Activated naive CD8-positive, alpha-beta T cell treated with anti-CD3 and anti-CD28 coated beads, Interleukin-2, amount 10 ng/mL, durations not matched to agents 7 days and 5 days (primary cell): ENCODE data around the gene TK2. TPM values are rescaled to one million over a fixed set of nuclear protein-coding genes. Genes with fewer than 3 reads are reported as not detected.

Experiments
- ATAC-seq: fragments of 150-1000 bp; cut with Tn5 transposase; one replicate; pipeline ENCODE4 v1.10.0; 2021; ENCODE audit warnings: low read depth, moderate library complexity
- POLR2A ChIA-PET: fragments of 350-600 bp; sonication (Branson Sonifier 250); formaldehyde crosslinking; loops from one replicate; lab custom pipeline; 2021; ENCODE audit warnings: antibody characterized with exemption; lab: Charles Lee
- DNase-seq: peaks from one replicate; pipeline ENCODE4 v3.0.0; 2021
- H3K27ac Mint-ChIP-seq: one replicate; pipeline ENCODE4 v1.8.0; 2022; ENCODE audit warnings: mild to moderate bottlenecking, mixed read lengths
- H3K27me3 Mint-ChIP-seq: one replicate; pipeline ENCODE4 v1.8.0; 2022; ENCODE audit warnings: mild to moderate bottlenecking, moderate library complexity, mixed read lengths
- H3K36me3 Mint-ChIP-seq: one replicate; pipeline ENCODE4 v1.8.0; 2021; ENCODE audit warnings: mild to moderate bottlenecking, mixed read lengths
- H3K4me1 Mint-ChIP-seq: one replicate; pipeline ENCODE4 v1.8.0; 2021; ENCODE audit warnings: mixed read lengths
- H3K4me3 Mint-ChIP-seq: one replicate; pipeline ENCODE4 v1.8.0; 2022; ENCODE audit warnings: mild to moderate bottlenecking, moderate library complexity, mixed read lengths
- H3K9me3 Mint-ChIP-seq: one replicate; pipeline ENCODE4 v1.8.0; 2021; ENCODE audit warnings: mixed read lengths
- total RNA-seq, 2 experiments: library from RNA; stranded (reverse); gene quantifications; one replicate each; pipeline ENCODE4 v1.2.3, GENCODE V29; 2021

TK2 gene
- total RNA-seq, 2 experiments from 2014 or later: 7.0 to 8.6 TPM

- H3K27me3 Mint-ChIP-seq: peaks cover under 1% of the 10 kb centered on the region
- no peaks in the 10 kb centered on the region for H3K36me3 Mint-ChIP-seq
- H3K9me3 Mint-ChIP-seq: no peaks in the 10 kb centered on the region
- H3K4me3 Mint-ChIP-seq: no peak overlapping the region
- POLR2A ChIA-PET: no interaction called here
- H3K27ac Mint-ChIP-seq: peak overlapping the region; percentile 40
- no peak for DNase-seq
- no peak for ATAC-seq
- H3K4me1 Mint-ChIP-seq: peaks cover 19% of the 10 kb centered on the region
Observed at GRCh38 chr16:66485376-66485775, 64.5 kb downstream of the TK2 start.

GRCh38 chr16:66484453-66485213 lies 65.3 kb downstream of the TK2 start:
- no peak overlapping the region for H3K4me3 Mint-ChIP-seq
- ATAC-seq (peak; percentile 17), DNase-seq (no peak)
- peaks cover 19% of the 10 kb centered on the region for H3K4me1 Mint-ChIP-seq
- no peaks in the 10 kb centered on the region for H3K27me3 Mint-ChIP-seq
- H3K36me3 Mint-ChIP-seq: no peaks in the 10 kb centered on the region
- no peaks in the 10 kb centered on the region for H3K9me3 Mint-ChIP-seq
- no peak overlapping the region for H3K27ac Mint-ChIP-seq
- POLR2A ChIA-PET: interaction anchor here (0.7 kb wide), 1 partner anchor 37 kb away, joined by 3 read pairs; no protein-coding TSS in a partner anchor

- no peak overlapping the region for H3K4me3 Mint-ChIP-seq
- DNase-seq: peak; percentile 84
- H3K27ac Mint-ChIP-seq: no peak overlapping the region
- ATAC-seq: peak; percentile 56
- no peaks in the 10 kb centered on the region for H3K9me3 Mint-ChIP-seq
- POLR2A ChIA-PET: interaction anchor here (0.7 to 2.1 kb wide), 3 partner anchors 33 to 77 kb away, joined by 3 to 5 read pairs (median 3); no protein-coding TSS in a partner anchor
- peaks cover 20% of the 10 kb centered on the region for H3K4me1 Mint-ChIP-seq
- H3K27me3 Mint-ChIP-seq: no peaks in the 10 kb centered on the region
- no peaks in the 10 kb centered on the region for H3K36me3 Mint-ChIP-seq
Observed at GRCh38 chr16:66483689-66484452, 66.1 kb downstream of the TK2 start.

- no peak overlapping the region for H3K27ac Mint-ChIP-seq
- H3K4me1 Mint-ChIP-seq: peaks cover 25% of the 10 kb centered on the region
- H3K27me3 Mint-ChIP-seq: no peaks in the 10 kb centered on the region
- ATAC-seq (no peak), DNase-seq (no peak)
- POLR2A ChIA-PET: interaction anchor here (2.1 kb wide), 1 partner anchor 75 kb away, joined by 5 read pairs; no protein-coding TSS in a partner anchor
- H3K9me3 Mint-ChIP-seq: no peaks in the 10 kb centered on the region
- H3K4me3 Mint-ChIP-seq: no peak overlapping the region
- H3K36me3 Mint-ChIP-seq: no peaks in the 10 kb centered on the region
Observed at GRCh38 chr16:66481943-66482390, 68.0 kb downstream of the TK2 start.

GRCh38 chr16:66481081-66481942 lies 68.6 kb downstream of the TK2 start:
- no peak for ATAC-seq
- Mint-ChIP-seq H3K4me1 (peaks cover 25% of the 10 kb centered on the region), H3K9me3 (no peaks in the 10 kb centered on the region), H3K4me3 (no peak overlapping the region), H3K27me3 (no peaks in the 10 kb centered on the region), H3K36me3 (no peaks in the 10 kb centered on the region), H3K27ac (no peak overlapping the region)
- POLR2A ChIA-PET: interaction anchor here (2.1 kb wide), 1 partner anchor 75 kb away, joined by 5 read pairs; no protein-coding TSS in a partner anchor
- no peak for DNase-seq

GRCh38 chr16:66480265-66481080 lies 69.4 kb downstream of the TK2 start:
- no peaks in the 10 kb centered on the region for H3K9me3 Mint-ChIP-seq
- ATAC-seq (no peak), DNase-seq (no peak)
- POLR2A ChIA-PET: no interaction called here
- H3K27me3 Mint-ChIP-seq: no peaks in the 10 kb centered on the region
- no peak overlapping the region for H3K27ac Mint-ChIP-seq
- H3K36me3 Mint-ChIP-seq: no peaks in the 10 kb centered on the region
- no peak overlapping the region for H3K4me3 Mint-ChIP-seq
- peaks cover 26% of the 10 kb centered on the region for H3K4me1 Mint-ChIP-seq

- Mint-ChIP-seq H3K36me3 (no peaks in the 10 kb centered on the region), H3K27me3 (peaks cover 2% of the 10 kb centered on the region), H3K4me1 (peaks cover 25% of the 10 kb centered on the region), H3K4me3 (no peak overlapping the region), H3K9me3 (no peaks in the 10 kb centered on the region), H3K27ac (peak overlapping the region; percentile 34)
- ATAC-seq: no peak
- POLR2A ChIA-PET: no interaction called here
- DNase-seq: no peak
Observed at GRCh38 chr16:66479661-66480264, 70.2 kb downstream of the TK2 start.

GRCh38 chr16:66478733-66479511 lies 71.0 kb downstream of the TK2 start:
- POLR2A ChIA-PET: no interaction called here
- Mint-ChIP-seq H3K36me3 (no peaks in the 10 kb centered on the region), H3K4me3 (no peak overlapping the region), H3K27me3 (peaks cover 3% of the 10 kb centered on the region), H3K9me3 (no peaks in the 10 kb centered on the region), H3K4me1 (peaks cover 26% of the 10 kb centered on the region), H3K27ac (peak overlapping the region; percentile 53)
- ATAC-seq: peak; percentile 80
- DNase-seq: peak; percentile 77

GRCh38 chr16:66477028-66477515 lies 72.8 kb downstream of the TK2 start:
- H3K36me3 Mint-ChIP-seq: no peaks in the 10 kb centered on the region
- DNase-seq (no peak), ATAC-seq (no peak)
- H3K27me3 Mint-ChIP-seq: peaks cover 3% of the 10 kb centered on the region
- H3K9me3 Mint-ChIP-seq: no peaks in the 10 kb centered on the region
- H3K27ac Mint-ChIP-seq: no peak overlapping the region
- POLR2A ChIA-PET: interaction anchor here (1.2 to 1.8 kb wide), 2 partner anchors 9 to 127 kb away, joined by 3 to 9 read pairs; no protein-coding TSS in a partner anchor
- no peak overlapping the region for H3K4me3 Mint-ChIP-seq
- peaks cover 22% of the 10 kb centered on the region for H3K4me1 Mint-ChIP-seq

- DNase-seq (no peak), ATAC-seq (no peak)
- H3K4me3 Mint-ChIP-seq: no peak overlapping the region
- H3K36me3 Mint-ChIP-seq: no peaks in the 10 kb centered on the region
- POLR2A ChIA-PET: interaction anchor here (0.9 to 1.8 kb wide), 4 partner anchors 9 to 127 kb away, joined by 3 to 9 read pairs (median 5); no protein-coding TSS in a partner anchor
- H3K27me3 Mint-ChIP-seq: peaks cover 3% of the 10 kb centered on the region
- peaks cover 22% of the 10 kb centered on the region for H3K4me1 Mint-ChIP-seq
- H3K9me3 Mint-ChIP-seq: no peaks in the 10 kb centered on the region
- H3K27ac Mint-ChIP-seq: no peak overlapping the region
Observed at GRCh38 chr16:66476328-66477027, 73.4 kb downstream of the TK2 start.

- Mint-ChIP-seq H3K27me3 (peaks cover 3% of the 10 kb centered on the region), H3K36me3 (no peaks in the 10 kb centered on the region), H3K4me1 (peaks cover 22% of the 10 kb centered on the region), H3K4me3 (peak overlapping the region; percentile 65), H3K9me3 (no peaks in the 10 kb centered on the region), H3K27ac (peak overlapping the region; percentile 77)
- ATAC-seq (no peak), DNase-seq (no peak)
- POLR2A ChIA-PET: interaction anchor here (0.9 to 1.5 kb wide), 3 partner anchors 67 to 114 kb away, joined by 3 to 7 read pairs (median 3); partner anchors contain the start of gene CKLF
Observed at GRCh38 chr16:66475232-66475631, 74.7 kb downstream of the TK2 start.
